Measurements from ENCODE around the gene SLC39A11. TPM values are rescaled to one million over a fixed set of nuclear protein-coding genes. Genes with fewer than 3 reads are reported as not detected.

The SLC39A11 gene
- total RNA-seq, 1 experiment from 2014 or later, result 15.2 TPM

GRCh38 chr17:72955391-72956140 is 136.9 kb downstream of the SLC39A11 start:
- Histone ChIP-seq H3K27ac (ENCODE audit: insufficient read length, low read depth, low read length) (no peak overlapping the region), H3K4me2 (ENCODE audit: insufficient read depth, insufficient read length, low read length) (no peak overlapping the region), H2BK12ac (ENCODE audit: insufficient read length, low read depth, low read length) (no peak overlapping the region), H3K4me1 (ENCODE audit: insufficient read depth, low read length) (no peaks in the 10 kb centered on the region; the same call in 1 of the 2 replicates), H3T11ph (ENCODE audit: low read length) (no peak overlapping the region), H3K23ac (ENCODE audit: insufficient read length, low read depth, low read length) (no peak overlapping the region), H3K27me3 (ENCODE audit: insufficient read depth, low read length) (no peaks in the 10 kb centered on the region), H3K79me2 (ENCODE audit: insufficient read depth, low read length) (no peaks in the 10 kb centered on the region), H4K91ac (ENCODE audit: insufficient read length, low read depth, low read length) (no peak overlapping the region), H2BK120ac (ENCODE audit: low read depth, low read length, poor library complexity, severe bottlenecking) (no peak overlapping the region), H4K5ac (ENCODE audit: insufficient read length, low read depth, low read length) (no peak overlapping the region), H3K9me3 (ENCODE audit: control insufficient read depth, low read depth, low read length) (no peaks in the 10 kb centered on the region), H2BK5ac (ENCODE audit: insufficient read length, low read length) (no peak overlapping the region), H3K4ac (ENCODE audit: low read depth, low read length) (no peak overlapping the region), H3K14ac (ENCODE audit: insufficient read depth, low read length) (no peak overlapping the region), H3K18ac (ENCODE audit: insufficient read length, low read depth, low read length) (no peak overlapping the region), H2AFZ (ENCODE audit: low read length) (no peak overlapping the region), H3K9ac (ENCODE audit: extremely low read depth, insufficient read length, low read length) (no peak overlapping the region), H3K79me1 (ENCODE audit: insufficient read depth, low read depth, low read length, poor library complexity, severe bottlenecking) (no peaks in the 10 kb centered on the region), H4K8ac (replicated peaks; ENCODE audit: insufficient read length, low read depth, low read length) (no peak overlapping the region), H2BK15ac (ENCODE audit: low read depth, low read length) (no peak overlapping the region), H3K56ac (ENCODE audit: insufficient read length, low read depth, low read length) (no peak overlapping the region), H2BK20ac (ENCODE audit: low read depth, low read length, poor library complexity, severe bottlenecking) (no peak overlapping the region), H2AK5ac (ENCODE audit: insufficient read length, low read length) (no peak overlapping the region), H3K23me2 (ENCODE audit: insufficient read length, low read depth, low read length, poor library complexity, severe bottlenecking) (no peaks in the 10 kb centered on the region), H4K20me1 (ENCODE audit: control insufficient read depth, insufficient read depth, insufficient read length) (no peaks in the 10 kb centered on the region)
- Mint-ChIP-seq H3K9me3 (no peaks in the 10 kb centered on the region), H3K4me1 (peaks cover 23 to 27% of the 10 kb centered on the region in 2 experiments), H3K36me3 (ENCODE audit: insufficient read depth in 1 of 3, low read depth in 3 of 3) (no peaks in the 10 kb centered on the region), H3K4me3 (no peak overlapping the region), H3K27ac (no peak overlapping the region), H3K27me3 (ENCODE audit: low read depth) (peaks cover 2% of the 10 kb centered on the region; the same call in 1 of the 2 replicates)
- WGBS (ENCODE audit: extremely low coverage, insufficient read length, low lambda C conversion rate), result no CpG with 5 or more reads among the region's 20 CpGs
- DNase-seq, result no peak
- no peak for TF ChIP-seq CTCF (conservative IDR thresholded peaks at IDR 0.05)
